Stimulated activated CD4-positive, alpha-beta T cell treated with anti-CD3 and anti-CD28 coated beads, Interleukin-12 subunit alpha, Interleukin-12 subunit beta, amount 100 ng/mL, for 24 hours (primary cell): ENCODE results near the gene ADCK1.
"Not testable (repeated sequence)": the region's sequence is repeated elsewhere in the genome, so short reads cannot be mapped to it uniquely, and the experiment has no call there.

Source experiments
- DNase-seq, 2 experiments: peaks; one replicate each; pipeline ENCODE4 v3.0.0-alpha.2; 2020; ENCODE audit warnings: low read depth in 2 of 2

The ADCK1 gene

DNA sequence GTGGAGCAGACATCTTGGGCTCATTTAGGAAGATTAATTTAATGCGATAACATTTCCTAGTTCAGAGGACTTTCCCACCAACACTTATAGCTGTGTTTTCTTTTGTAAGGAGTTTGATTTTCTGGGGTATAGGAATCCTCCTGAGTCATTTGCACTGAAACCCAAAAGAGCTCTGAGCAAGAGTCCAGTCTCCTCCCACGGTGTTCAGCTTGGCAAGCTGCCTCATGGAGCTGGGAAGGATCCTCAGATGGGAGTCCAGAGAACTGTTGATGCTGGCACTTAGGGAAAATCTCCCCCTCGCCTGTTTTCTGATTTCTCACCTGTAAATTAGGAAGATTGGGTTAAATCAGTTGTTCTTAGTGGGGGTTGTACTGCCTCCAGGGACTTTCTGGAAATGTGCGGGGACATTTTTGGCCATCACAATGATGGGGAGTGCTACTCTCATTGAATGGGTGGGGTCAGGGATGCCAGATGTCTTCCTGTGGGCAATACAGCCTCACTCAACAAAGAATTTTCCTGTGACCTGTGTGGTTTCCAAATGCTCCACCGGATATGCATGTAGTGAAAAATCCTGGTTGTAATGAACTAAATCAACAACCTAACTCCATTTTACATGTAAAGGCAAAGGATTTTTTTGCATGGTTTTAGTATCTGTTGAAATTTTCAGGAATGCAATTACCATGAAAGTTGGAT, 150.6 kb downstream of the ADCK1 start:
- no peak for DNase-seq

DNA sequence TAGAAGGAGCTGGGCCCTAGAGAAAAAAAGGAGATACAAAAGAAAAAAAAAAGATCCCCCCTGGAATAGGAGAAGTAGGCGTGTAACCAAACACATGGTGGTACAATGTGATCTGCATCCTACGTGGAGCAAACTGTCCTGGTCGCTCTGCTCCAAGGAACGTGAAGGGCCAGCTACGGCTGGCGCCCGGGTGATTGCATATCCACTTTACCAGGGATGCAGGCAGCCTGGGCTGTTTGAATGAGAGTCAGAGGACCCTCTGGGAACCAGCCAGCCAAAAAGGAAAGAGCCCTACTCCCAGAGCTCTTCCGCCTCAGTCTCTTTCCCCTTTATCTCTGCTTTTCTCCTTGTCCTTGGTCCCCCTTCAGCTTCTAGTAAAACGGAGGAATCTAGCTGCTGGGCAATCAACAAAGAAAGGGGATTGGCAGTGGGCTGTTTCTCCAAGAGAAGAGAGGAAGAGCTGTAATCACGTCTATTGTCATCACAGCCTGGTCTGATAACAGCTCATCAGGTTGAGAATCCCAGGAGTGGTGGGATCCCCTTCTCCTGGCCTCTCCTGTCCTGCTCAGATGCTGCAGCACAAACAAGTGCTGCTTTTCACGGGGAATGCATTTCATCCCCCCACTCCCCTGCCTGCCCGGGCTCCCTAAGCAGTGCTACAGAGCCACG, 156.0 kb downstream of the ADCK1 start:
- DNase-seq: no peak

DNA sequence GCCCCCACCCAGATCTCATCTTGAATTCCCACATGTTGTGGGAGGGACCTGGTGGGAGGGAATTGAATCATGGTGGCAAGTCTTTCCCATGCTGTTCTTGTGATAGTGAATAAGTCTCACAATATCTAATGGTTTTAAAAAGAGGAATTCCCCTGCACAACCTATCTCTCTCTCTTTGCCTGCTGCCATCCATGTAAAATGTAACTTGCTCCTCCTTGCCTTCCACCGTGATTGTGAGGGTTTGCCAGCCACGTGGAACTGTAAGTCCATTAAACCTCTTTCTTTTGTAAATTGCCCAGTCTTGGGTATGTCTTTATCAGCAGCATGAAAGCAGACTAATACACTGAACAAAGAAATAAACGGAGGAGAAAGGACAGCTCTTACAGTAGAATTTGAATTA, 159.8 kb downstream of the ADCK1 start:
- not testable (repeated sequence) for DNase-seq

GRCh38 chr14:77961847-77962580, 162.1 kb downstream of the ADCK1 start:
- no peak for DNase-seq

GRCh38 chr14:77962731-77963520, 163.0 kb downstream of the ADCK1 start:
- DNase-seq: no peak

GRCh38 chr14:77964586-77964985, 164.7 kb downstream of the ADCK1 start:
- no peak for DNase-seq

DNA sequence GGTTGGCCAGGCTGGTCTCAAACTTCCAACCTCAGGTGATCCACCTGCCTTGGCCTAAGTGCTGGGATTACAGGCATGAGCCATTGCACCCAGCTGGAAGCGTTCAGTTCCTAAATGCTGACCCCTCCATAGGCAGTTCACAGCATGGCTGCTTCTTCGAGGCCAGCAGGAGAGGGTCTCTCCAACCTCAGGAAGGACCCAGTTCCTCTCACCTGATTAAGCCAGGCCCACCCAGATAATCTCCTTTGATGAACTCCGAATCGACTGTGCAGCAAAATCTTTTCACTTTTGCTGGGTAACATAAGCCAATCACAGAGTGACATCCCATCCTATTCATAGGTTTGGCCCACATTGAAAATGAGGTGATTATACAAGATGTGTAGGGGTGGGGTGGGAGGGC, 165.1 kb downstream of the ADCK1 start:
- no peak for DNase-seq

GRCh38 chr14:77965919-77966435, 166.1 kb downstream of the ADCK1 start:
- DNase-seq: no peak

DNA sequence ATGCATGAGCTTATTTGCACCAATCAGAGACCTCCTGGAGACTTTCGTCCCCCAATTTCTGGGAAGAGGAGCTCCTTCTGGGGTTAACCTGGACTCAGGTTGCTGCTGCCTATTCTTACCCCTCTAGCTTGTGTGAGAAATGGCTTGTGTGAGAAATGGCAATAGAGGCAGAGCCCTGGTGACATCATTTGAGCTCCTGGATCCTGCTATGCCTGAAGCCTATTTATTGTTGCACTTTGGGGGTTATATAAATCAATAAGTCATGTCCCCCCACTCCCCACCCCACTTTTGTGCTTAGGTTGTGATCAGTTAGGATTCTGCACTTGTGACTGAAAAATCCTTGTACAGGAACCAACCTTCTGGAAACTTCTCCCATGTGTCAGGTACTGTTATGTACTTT, 167.2 kb downstream of the ADCK1 start:
- no peak for DNase-seq

GRCh38 chr14:77970646-77971045, 170.7 kb downstream of the ADCK1 start:
- DNase-seq: no peak

- DNase-seq: no peak
Observed at GRCh38 chr14:77973246-77973645, 173.3 kb downstream of the ADCK1 start.

GRCh38 chr14:77976591-77976990, 176.7 kb downstream of the ADCK1 start:
- no peak for DNase-seq

DNA sequence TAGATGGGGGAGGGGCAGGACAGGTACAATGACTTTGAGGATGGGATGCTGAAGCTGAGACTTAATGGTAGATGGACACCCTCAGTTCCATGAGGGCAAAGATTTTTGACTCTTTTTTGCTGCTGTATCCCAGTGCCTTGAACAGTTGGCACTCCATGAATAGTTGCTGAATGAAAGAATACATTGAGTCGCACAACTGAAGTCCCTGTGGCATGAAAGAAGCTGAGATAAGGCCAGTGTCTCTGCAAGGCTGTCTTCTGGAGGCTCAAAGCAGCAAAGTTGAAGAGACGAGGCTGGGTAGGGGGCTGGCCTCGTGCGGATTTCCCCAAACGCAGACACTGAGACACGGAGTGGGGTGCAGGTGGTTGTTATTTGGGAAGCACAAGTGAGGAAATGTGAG, 179.3 kb downstream of the ADCK1 start:
- DNase-seq: no peak

DNA sequence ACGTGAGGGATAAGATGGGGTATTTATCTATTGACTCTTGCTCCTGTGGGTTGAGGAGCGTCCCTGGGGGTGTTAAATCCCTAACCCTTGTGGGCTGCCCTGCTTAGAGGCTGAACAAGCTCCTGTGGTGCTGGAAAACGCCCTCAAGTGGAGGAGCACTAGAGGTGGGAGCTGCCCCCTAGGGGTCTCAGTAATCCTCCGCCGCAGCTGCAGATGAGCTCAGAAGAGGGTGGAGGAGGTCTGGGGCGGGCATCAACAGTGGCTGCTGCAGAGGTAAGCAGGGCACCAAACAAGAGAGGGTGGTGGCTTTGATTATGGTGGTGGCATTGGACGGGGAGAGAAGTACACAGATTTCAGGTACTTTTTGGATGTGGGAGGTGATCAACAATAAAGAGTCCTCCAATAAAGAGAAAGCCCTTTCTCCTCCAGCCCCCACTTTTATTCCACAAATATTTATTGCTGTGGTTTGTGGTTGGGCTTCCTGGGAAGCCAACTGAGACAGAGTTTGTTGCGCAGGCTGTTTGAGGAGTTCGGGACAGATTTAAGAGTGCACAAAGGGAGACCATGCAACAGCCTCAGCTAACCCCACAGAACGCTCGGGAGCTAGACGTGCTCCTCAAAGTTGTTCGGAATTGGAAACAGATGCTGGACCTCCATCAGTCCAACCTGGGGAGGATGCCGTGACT, 179.9 kb downstream of the ADCK1 start:
- no peak for DNase-seq

GRCh38 chr14:77980475-77981321, 180.8 kb downstream of the ADCK1 start:
- DNase-seq: no peak
